Astrocyte of the spinal cord (primary cell): ENCODE results near the gene NPPB.

Source experiments
- DNase-seq: peaks from one replicate; pipeline ENCODE4 v3.0.0; 2011; ENCODE audit warnings: low read depth, low spot score
- H3K4me3 ChIP-seq: 2 replicates; pipeline ENCODE4 v1.5.1; 2011; ENCODE audit warnings: low read depth, mild to moderate bottlenecking, low read length, moderate library complexity
- CTCF ChIP-seq: IDR thresholded peaks from 2 replicates; pipeline ENCODE4 v1.5.1; 2012; ENCODE audit warnings: low read depth, mild to moderate bottlenecking, low read length, inconsistent platforms
- in situ Hi-C: cut with HindIII; loops from 2 replicates; pipeline ENCODE4 v1.10.0; 2017; ENCODE audit warnings: low sequenced_read_pairs

The NPPB gene

GRCh38 chr1:11857164-11857851, 1.4 kb downstream of the NPPB start:
- DNase-seq, result no peak
- in situ Hi-C loops, result no loop called here
- no peak overlapping the region for H3K4me3 ChIP-seq
- no peak for TF ChIP-seq CTCF

DNA sequence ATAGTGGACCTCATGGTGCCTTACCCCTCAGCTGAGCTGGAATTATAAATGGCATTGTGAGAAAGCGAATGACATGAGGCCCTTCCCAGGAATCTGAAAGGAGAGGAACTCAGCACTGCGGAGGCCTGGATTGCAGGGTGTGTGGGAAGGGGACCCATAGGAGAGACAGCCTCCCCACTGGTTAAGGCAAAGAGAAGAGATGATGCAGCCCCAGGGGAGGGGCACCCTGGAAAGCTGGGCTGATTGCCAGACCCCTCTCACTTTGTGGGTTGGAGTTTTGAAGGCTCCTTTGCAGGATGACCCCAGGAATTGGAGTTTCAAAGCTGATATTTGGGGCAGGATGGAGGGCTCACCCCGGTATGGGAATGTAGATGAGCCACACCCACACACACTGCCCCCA, 2.0 kb downstream of the NPPB start:
- no peak for TF ChIP-seq CTCF
- no peak overlapping the region for H3K4me3 ChIP-seq
- DNase-seq, result no peak
- in situ Hi-C loops, result no loop called here

- no peak for DNase-seq
- TF ChIP-seq CTCF, result no peak
Measured at GRCh38 chr1:11855430-11855829, 3.3 kb downstream of the NPPB start.

GRCh38 chr1:11854519-11854918, 4.2 kb downstream of the NPPB start:
- H3K4me3 ChIP-seq, result no peak overlapping the region
- TF ChIP-seq CTCF, result no peak
- in situ Hi-C loops, result no loop called here
- DNase-seq, result no peak

More at GRCh38 chr1:11855430-11855829, 3.3 kb downstream of the NPPB start:
- no peak overlapping the region for H3K4me3 ChIP-seq
- in situ Hi-C loops, result no loop called here

GRCh38 chr1:11851180-11851579, 7.6 kb downstream of the NPPB start:
- DNase-seq, result no peak
- no peak overlapping the region for H3K4me3 ChIP-seq
- TF ChIP-seq CTCF, result no peak
- in situ Hi-C loops, result no loop called here

DNA sequence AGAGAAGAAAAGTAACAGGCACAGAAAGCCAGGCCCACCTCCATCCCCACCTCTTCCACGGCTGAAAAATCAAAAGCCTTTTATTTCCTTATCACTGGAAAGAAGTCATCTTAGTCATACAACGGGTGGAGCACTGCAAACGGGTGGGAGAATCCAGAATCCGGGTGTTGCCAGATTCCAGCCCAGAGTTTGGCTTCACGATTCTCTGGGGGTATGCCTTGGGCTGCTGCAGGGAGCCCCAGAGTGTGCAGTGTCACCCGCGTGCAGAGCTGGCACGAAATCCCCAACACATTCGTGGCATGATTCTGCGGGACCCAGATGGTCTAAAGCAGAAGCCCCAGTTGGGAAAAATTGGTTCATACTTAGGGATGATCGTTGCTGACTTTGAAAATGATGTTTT, 8.6 kb downstream of the NPPB start:
- no peak for DNase-seq
- TF ChIP-seq CTCF, result no peak
- H3K4me3 ChIP-seq, result no peak overlapping the region
- in situ Hi-C loops, result no loop called here

- no peak overlapping the region for H3K4me3 ChIP-seq
- no peak for TF ChIP-seq CTCF
- DNase-seq, result no peak
- in situ Hi-C loops, result no loop called here
Measured at GRCh38 chr1:11848373-11848700, 10.4 kb downstream of the NPPB start.
